ENCODE data around the gene ADGRG6.

DNA sequence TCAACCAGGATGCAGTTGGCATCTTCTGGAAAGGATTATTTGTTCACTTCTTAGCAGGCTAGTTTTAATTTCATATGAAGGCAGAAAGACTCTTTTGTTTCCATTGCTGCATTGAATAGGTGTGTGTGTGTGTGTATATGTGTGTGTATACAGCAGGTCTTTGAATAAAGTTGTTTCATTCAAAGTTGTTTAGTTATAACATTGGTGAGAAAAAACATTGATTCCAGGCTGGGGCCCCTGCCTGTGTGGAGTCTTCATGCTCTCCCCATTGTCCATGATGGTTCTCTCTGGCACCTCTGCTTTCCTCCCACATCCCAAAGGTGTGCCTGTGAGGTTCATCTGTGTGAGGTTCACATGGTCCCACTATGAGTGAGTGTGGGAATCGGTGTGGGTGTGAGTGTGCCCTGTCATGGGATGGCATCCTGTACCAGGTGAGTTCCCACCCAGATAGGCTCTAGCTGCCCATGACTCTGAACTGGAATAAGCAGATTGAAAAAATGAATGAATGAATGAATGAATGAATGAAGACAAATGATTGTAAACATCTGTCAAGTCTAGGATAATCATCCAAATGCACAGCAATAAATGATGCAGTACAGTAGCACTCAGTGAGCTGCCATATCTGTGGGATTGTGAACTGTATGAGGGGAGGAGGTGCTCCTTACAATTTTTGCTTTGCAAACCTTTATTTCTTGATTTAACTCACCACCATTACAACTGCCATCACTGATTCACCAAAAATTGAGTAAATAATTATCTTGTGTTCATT lies 156.0 kb downstream of the ADGRG6 start:
- TF ChIP-seq, protein P1, sequence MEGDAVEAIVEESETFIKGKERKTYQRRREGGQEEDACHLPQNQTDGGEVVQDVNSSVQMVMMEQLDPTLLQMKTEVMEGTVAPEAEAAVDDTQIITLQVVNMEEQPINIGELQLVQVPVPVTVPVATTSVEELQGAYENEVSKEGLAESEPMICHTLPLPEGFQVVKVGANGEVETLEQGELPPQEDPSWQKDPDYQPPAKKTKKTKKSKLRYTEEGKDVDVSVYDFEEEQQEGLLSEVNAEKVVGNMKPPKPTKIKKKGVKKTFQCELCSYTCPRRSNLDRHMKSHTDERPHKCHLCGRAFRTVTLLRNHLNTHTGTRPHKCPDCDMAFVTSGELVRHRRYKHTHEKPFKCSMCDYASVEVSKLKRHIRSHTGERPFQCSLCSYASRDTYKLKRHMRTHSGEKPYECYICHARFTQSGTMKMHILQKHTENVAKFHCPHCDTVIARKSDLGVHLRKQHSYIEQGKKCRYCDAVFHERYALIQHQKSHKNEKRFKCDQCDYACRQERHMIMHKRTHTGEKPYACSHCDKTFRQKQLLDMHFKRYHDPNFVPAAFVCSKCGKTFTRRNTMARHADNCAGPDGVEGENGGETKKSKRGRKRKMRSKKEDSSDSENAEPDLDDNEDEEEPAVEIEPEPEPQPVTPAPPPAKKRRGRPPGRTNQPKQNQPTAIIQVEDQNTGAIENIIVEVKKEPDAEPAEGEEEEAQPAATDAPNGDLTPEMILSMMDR (IDR thresholded peaks at IDR 0.05) = no peak
- TF ChIP-seq POLR2A (IDR thresholded peaks at IDR 0.05) = no peak

Data from body of pancreas (tissue), 4 donors.